ENCODE data around the gene ERP44. TPM values are rescaled to one million over a fixed set of nuclear protein-coding genes. Genes with fewer than 3 reads are reported as not detected.
A peak's percentile ranks its signal among the peaks of the same experiment; 100 is the strongest.

Gene ERP44
- total and polyA plus RNA-seq, 2 donors (not counting 3 experiments of a cell fraction or from before 2014, with no cell fraction given): 9.9 to 21.4 TPM

DNA sequence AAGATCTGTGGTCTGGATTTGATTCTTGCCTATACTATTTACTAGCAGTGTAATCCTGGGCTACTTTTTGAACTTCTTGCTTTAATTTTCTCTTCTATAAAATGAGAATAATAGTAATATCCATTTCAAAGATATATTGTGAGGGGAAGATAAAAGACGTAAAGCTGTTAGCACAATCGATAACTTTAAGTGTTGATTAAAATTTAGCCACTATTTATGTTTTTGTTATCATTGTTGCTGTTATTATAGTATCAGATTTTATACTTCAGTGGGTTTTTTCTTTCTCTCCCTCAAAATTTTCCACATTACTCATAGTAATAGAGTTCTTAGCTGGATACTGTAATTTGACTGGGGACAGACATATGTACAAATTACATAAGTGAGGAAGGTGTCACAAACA is 150.3 kb downstream of the ERP44 start:
- CTCF ChIA-PET: interaction anchor here (0.8 to 2.2 kb wide), 9 partner anchors 8 to 785 kb away, joined by 3 to 11 read pairs (median 3); partner anchors contain the start of gene STX17
- dilution Hi-C loops (cut with MboI; ENCODE audit: extremely low pct_ligation_motif_present, low sequenced_read_pairs): no loop called here

More for the DNA sequence above, 150.3 kb downstream of the ERP44 start:
- POLR2A ChIA-PET: no interaction called here
- Histone ChIP-seq H3K9ac (replicated peaks; ENCODE audit: extremely low read depth, insufficient read depth, low read length) (peak overlapping the region; percentile 9), H3K9me3 (replicated peaks; ENCODE audit: control insufficient read depth, insufficient read depth, low read length) (no peaks in the 10 kb centered on the region), H3K9me1 (replicated peaks; ENCODE audit: control insufficient read depth, extremely low read depth, insufficient read depth, low read length) (no peaks in the 10 kb centered on the region), H2AFZ (ENCODE audit: low read depth, low read length) (no peak overlapping the region), H3K4me2 (ENCODE audit: insufficient read depth, low read length) (peak overlapping the region; percentile 60), H3K36me3 (ENCODE audit: control insufficient read depth in 2 of 2, extremely low read depth in 1 of 2, insufficient read depth in 2 of 2, low read length in 2 of 2) (no peaks in the 10 kb centered on the region), H3K4me1 (ENCODE audit: control insufficient read depth, extremely low read depth, insufficient read depth, low read length) (peaks cover 7% of the 10 kb centered on the region), H4K20me1 (replicated peaks; ENCODE audit: control insufficient read depth, extremely low read depth, insufficient read depth, low read length) (no peaks in the 10 kb centered on the region), H3K79me2 (ENCODE audit: control insufficient read depth, insufficient read depth, low read length) (no peaks in the 10 kb centered on the region), H3K27ac (ENCODE audit: insufficient read depth, low read depth, low read length) (peak overlapping the region; percentile 55), H3K4me3 (replicated peaks in 1 of 3; ENCODE audit: insufficient read depth in 1 of 3, low read depth in 1 of 3, low read length in 3 of 3) (no peak overlapping the region), H3K27me3 (ENCODE audit: control insufficient read depth in 2 of 2, insufficient read depth in 2 of 2, low read length in 2 of 2) (no peaks in the 10 kb centered on the region)
- intact Hi-C loops (cut with micrococcal nuclease): loop anchor here (2.0 to 5.0 kb wide), 2 partner anchors 42 to 126 kb away; partner anchors contain the start of genes NR4A3 and STX17
- TF ChIP-seq, protein P1, sequence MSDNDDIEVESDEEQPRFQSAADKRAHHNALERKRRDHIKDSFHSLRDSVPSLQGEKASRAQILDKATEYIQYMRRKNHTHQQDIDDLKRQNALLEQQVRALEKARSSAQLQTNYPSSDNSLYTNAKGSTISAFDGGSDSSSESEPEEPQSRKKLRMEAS (IDR thresholded peaks at IDR 0.05; ENCODE audit: insufficient read depth, insufficient read length): no peak
- no peak for TF ChIP-seq FOS (IDR thresholded peaks at IDR 0.05; ENCODE audit: borderline replicate concordance, insufficient read depth, low read length)
- TF ChIP-seq, protein P2, sequence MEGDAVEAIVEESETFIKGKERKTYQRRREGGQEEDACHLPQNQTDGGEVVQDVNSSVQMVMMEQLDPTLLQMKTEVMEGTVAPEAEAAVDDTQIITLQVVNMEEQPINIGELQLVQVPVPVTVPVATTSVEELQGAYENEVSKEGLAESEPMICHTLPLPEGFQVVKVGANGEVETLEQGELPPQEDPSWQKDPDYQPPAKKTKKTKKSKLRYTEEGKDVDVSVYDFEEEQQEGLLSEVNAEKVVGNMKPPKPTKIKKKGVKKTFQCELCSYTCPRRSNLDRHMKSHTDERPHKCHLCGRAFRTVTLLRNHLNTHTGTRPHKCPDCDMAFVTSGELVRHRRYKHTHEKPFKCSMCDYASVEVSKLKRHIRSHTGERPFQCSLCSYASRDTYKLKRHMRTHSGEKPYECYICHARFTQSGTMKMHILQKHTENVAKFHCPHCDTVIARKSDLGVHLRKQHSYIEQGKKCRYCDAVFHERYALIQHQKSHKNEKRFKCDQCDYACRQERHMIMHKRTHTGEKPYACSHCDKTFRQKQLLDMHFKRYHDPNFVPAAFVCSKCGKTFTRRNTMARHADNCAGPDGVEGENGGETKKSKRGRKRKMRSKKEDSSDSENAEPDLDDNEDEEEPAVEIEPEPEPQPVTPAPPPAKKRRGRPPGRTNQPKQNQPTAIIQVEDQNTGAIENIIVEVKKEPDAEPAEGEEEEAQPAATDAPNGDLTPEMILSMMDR (IDR thresholded peaks at IDR 0.05; ENCODE audit: extremely low read depth in 1 of 2, insufficient read depth in 1 of 2, low read depth in 1 of 2, low read length in 2 of 2): no peak
- no peak for TF ChIP-seq POLR2AphosphoS5 (IDR thresholded peaks at IDR 0.05; ENCODE audit: insufficient read depth, low read depth, low read length)
- no peak for TF ChIP-seq MYC (IDR thresholded peaks at IDR 0.05; ENCODE audit: low read depth, low read length)
- no peak for TF ChIP-seq JUN (IDR thresholded peaks at IDR 0.05; ENCODE audit: borderline replicate concordance, insufficient read depth, insufficient read length, low read depth)
- no peak for TF ChIP-seq GATA2 (IDR thresholded peaks at IDR 0.05; ENCODE audit: insufficient read depth, insufficient read length, low read depth, low read length)
- no peak for TF ChIP-seq POLR2A (IDR thresholded peaks at IDR 0.05; ENCODE audit: low read depth, low read length)
- no peak for FAIRE-seq
- no TSS peak for BruUV-seq (replicated peaks)
- DNase-seq (ENCODE audit: low read depth, low spot score): no peak

All from endothelial cell of umbilical vein (primary cell).